ENCODE data around the gene COL7A1. TPM values are rescaled to one million over a fixed set of nuclear protein-coding genes. Genes with fewer than 3 reads are reported as not detected.
A peak's percentile ranks its signal among the peaks of the same experiment; 100 is the strongest.

COL7A1 gene
- total and polyA plus RNA-seq, 8 donors = 7.2 to 13.2 (median 9.4) TPM

GRCh38 chr3:48596676-48597407 lies 1.7 kb upstream of the COL7A1 start:
- peaks cover 4 to 22% of the 10 kb centered on the region in 2 donors for H3K4me1 ChIP-seq
- no peak for TF ChIP-seq CTCF (IDR thresholded peaks at IDR 0.05)
- peaks cover 7 to 39% of the 10 kb centered on the region in 2 donors for H3K27me3 ChIP-seq
- peaks cover 0 to 52% of the 10 kb centered on the region in 2 donors for H3K36me3 ChIP-seq
- intact Hi-C loops (cut with DNase I) = no loop called here
- DNase-seq (peak in 1 of 4 donors; percentile 66), ATAC-seq (no peak)
- H3K9me3 ChIP-seq = no peaks in the 10 kb centered on the region
- no peak overlapping the region for H3K27ac ChIP-seq
- no peak overlapping the region for H3K4me3 ChIP-seq

DNA sequence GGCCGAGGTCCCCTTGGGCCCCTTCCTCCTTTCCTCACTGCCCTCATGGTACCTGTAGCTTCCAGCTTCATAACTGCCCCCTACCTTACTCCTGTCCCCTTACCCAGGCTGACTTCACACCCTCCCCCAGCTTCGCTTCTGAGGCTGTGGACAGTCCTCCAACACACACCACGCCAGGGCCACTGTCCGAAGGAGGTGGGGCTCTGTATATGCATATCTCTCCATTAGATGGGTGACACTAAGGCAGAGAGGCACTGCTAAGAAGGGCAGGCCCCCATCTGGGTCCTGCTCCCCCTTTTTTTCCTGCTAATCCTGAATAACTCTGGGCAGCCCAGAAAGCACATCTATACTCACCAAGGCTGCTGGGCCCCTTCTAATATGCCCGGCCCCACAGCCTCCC lies 1.0 kb upstream of the COL7A1 start:
- ATAC-seq = no peak
- peak in 1 of 4 donors; percentile 41 for DNase-seq
- Histone ChIP-seq H3K27ac (no peak overlapping the region), H3K27me3 (peaks cover 7 to 45% of the 10 kb centered on the region in 2 donors), H3K4me3 (no peak overlapping the region), H3K9me3 (no peaks in the 10 kb centered on the region), H3K36me3 (peaks cover 0 to 45% of the 10 kb centered on the region in 2 donors), H3K4me1 (peaks cover 4 to 22% of the 10 kb centered on the region in 2 donors)
- intact Hi-C loops (cut with DNase I) = no loop called here
- no peak for TF ChIP-seq CTCF (IDR thresholded peaks at IDR 0.05)

GRCh38 chr3:48595526-48596121 lies 495 bp upstream of the COL7A1 start:
- no peak for TF ChIP-seq CTCF (IDR thresholded peaks at IDR 0.05)
- H3K9me3 ChIP-seq = no peaks in the 10 kb centered on the region
- H3K27me3 ChIP-seq = peaks cover 7 to 45% of the 10 kb centered on the region in 2 donors
- no peak overlapping the region for H3K4me3 ChIP-seq
- intact Hi-C loops (cut with DNase I) = no loop called here
- no peak overlapping the region for H3K27ac ChIP-seq
- H3K4me1 ChIP-seq = peaks cover 4 to 22% of the 10 kb centered on the region in 2 donors
- peak; percentile 38 for ATAC-seq
- peaks cover 0 to 40% of the 10 kb centered on the region in 2 donors for H3K36me3 ChIP-seq
- DNase-seq = peak in 3 of 4 donors; percentile 16 to 89 (median 51)

DNA sequence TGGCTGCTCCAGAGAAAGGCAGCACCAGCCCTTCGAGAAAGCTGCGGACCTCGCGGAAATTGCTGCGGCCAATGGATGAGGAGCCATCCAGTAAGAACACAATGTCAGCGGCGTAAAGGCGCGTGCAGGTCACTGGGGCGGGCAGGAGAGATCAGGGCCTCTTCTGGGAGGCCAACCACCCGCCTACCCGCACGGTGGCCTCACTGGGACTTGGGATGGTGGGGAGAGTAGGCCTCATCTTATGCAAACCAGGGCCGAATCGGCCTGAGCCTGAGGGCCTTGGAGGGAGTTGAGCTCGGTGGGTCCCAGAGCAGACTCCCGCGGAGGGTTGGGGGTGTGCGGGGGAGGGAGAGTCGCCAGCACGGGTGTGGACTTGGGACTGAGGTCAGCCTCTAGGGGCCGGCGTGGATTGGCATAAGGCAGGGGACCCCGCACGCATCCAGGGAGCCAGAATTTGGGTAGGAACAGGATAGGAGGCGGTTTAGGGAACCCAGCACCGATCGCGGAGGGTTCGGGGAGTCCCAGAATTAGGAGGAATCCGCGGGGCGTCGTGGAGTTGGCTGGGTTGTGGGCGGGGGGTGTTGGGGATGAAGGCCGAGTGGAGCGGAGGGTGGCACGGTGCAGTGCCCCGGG lies 596 bp downstream of the COL7A1 start:
- TF ChIP-seq CTCF (IDR thresholded peaks at IDR 0.05) = no peak
- ATAC-seq (no peak), DNase-seq (peak in 2 of 4 donors; percentile 10 to 75)
- intact Hi-C loops (cut with DNase I) = no loop called here
- H3K36me3 ChIP-seq = peaks cover 0 to 29% of the 10 kb centered on the region in 2 donors
- H3K27me3 ChIP-seq = peaks cover 7 to 55% of the 10 kb centered on the region in 2 donors
- peak overlapping the region in 1 of 2 donors; percentile 15 for H3K4me3 ChIP-seq
- H3K9me3 ChIP-seq = no peaks in the 10 kb centered on the region
- peaks cover 4 to 22% of the 10 kb centered on the region in 2 donors for H3K4me1 ChIP-seq
- no peak overlapping the region for H3K27ac ChIP-seq

- Histone ChIP-seq H3K4me1 (peaks cover 4 to 18% of the 10 kb centered on the region in 2 donors), H3K4me3 (no peak overlapping the region), H3K27me3 (peaks cover 7 to 67% of the 10 kb centered on the region in 2 donors), H3K27ac (no peak overlapping the region), H3K9me3 (no peaks in the 10 kb centered on the region), H3K36me3 (peaks cover 0 to 17% of the 10 kb centered on the region in 2 donors)
- ATAC-seq (no peak), DNase-seq (peak in 1 of 4 donors; percentile 65)
- intact Hi-C loops (cut with DNase I) = no loop called here
- no peak for TF ChIP-seq CTCF (IDR thresholded peaks at IDR 0.05)
These were observed 1.8 kb downstream of the COL7A1 start for GRCh38 chr3:48593337-48593736.

Measured in left lung (tissue), 10 donors.